K562 (cell line): ENCODE measurements around the gene ORAI3. TPM values are rescaled to one million over a fixed set of nuclear protein-coding genes. Genes with fewer than 3 reads are reported as not detected.

Source experiments
- TAF9B ChIP-seq: fragments of 450-650 bp; IDR thresholded peaks from 2 replicates; pipeline ENCODE4 v1.6.1; 2018; ENCODE audit warnings: mild to moderate bottlenecking; ENCODE audit not compliant: partially characterized antibody
- ZBTB40 ChIP-seq, 2 experiments: fragments of 450-650 bp in 1 of 2; sonication (generic) in 1 of 2; formaldehyde crosslinking in 1 of 2; IDR thresholded peaks; 2 replicates each; pipeline versions ENCODE4 v1.7.1 to v1.9.0; 2016 to 2022; ENCODE audit warnings: inconsistent platforms in 1 of 2, mild to moderate bottlenecking in 1 of 2, missing genetic modification reagents in 1 of 2
- ZNF511 ChIP-seq: sonication (generic); formaldehyde crosslinking; IDR thresholded peaks from 2 replicates; pipeline ENCODE4 v1.8.0; 2022; ENCODE audit warnings: mild to moderate bottlenecking, missing genetic modification reagents
- ZNF561 ChIP-seq: fragments of 450-650 bp; formaldehyde crosslinking; conservative IDR thresholded peaks from 2 replicates; pipeline ENCODE4 v1.4.0; 2020; ENCODE audit warnings: mild to moderate bottlenecking, moderate library complexity
- ZNF778 ChIP-seq: fragments of 450-650 bp; formaldehyde crosslinking; IDR thresholded peaks from 2 replicates; pipeline ENCODE4 v1.4.0; 2020; ENCODE audit warnings: mild to moderate bottlenecking, moderate library complexity
- polyA plus RNA-seq, 8 experiments: library from polyadenylated mRNA; depleted of rRNA in 4 of 8; stranded (reverse) in 5 of 8; unstranded in 3 of 8; fragments of >200 nt; fragmentation: Nextera tagmentation in 2 of 8; fragmentation: Illumina TruSeq in 1 of 8; extraction: Ambion mirVana in 2 of 8; extraction: Trizol in 1 of 8; gene quantifications; 2 replicates each; pipeline versions ENCODE4 v1.2.1 to v1.2.3, GENCODE V29; 2011 to 2014; ENCODE audit warnings: inconsistent platforms in 1 of 8, missing spikeins in 1 of 8
- total RNA-seq, 7 experiments: library from RNA; depleted of rRNA in 6 of 7; stranded (reverse); fragments of >200 nt in 6 of 7; fragmentation: Illumina TruSeq in 2 of 7; extraction: Trizol in 2 of 7; gene quantifications; 2 replicates each; pipeline versions ENCODE4 v1.2.1 to v1.2.3, GENCODE V29; 2011 to 2021; ENCODE audit warnings: low replicate concordance in 1 of 7
- TF ChIP-seq, protein P1 (sequence below), 2 experiments: fragments of 450-650 bp; IDR thresholded peaks; 2 replicates each; pipeline ENCODE4 v1.6.1; 2018; ENCODE audit warnings: mild to moderate bottlenecking in 2 of 2, low read depth in 1 of 2; ENCODE audit not compliant: partially characterized antibody in 2 of 2

Gene ORAI3
- total and polyA plus RNA-seq, 9 of the 15 experiments (the other 6 are each of a cell fraction or from before 2014, with no cell fraction given): 4.9 to 23.3 (median 14.1) TPM

DNA sequence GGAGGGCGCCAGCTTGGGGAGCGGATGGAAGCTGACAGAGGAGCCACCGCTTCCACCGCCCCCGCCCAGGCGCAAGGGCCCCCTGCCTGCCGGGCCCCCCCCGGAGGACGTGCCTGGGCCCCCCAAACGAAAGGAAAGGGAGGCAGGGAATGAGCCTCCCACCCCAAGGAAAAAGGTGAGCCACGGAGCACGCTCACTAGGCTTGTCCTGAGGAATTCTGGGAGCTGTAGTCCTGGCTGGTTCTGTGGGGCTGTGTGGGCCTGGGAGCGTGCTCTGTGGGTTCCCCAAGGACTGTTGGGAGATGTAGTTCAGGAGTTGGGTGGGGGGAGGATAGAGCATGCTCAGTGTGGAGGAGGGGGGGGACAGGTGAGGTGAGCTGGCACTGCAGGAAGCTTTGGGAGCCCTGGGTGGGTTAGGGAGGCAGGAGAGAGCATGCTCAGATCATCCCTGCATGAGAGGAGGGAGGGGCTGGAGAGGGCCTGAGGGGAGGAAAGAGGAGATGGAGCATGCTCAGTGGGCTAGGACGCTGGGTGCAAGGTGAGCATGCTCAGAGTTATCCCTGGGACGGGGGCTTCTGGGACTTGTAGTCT is 21.0 kb upstream of the ORAI3 start (continued):
- TF ChIP-seq ZBTB40 (IDR thresholded peaks at IDR 0.05) (0 out of 2 replicates have a peak, but pooled peaks have one; percentile 23), ZBTB40 (CRISPR knock-in tag; IDR thresholded peaks at IDR 0.05) (no peak), ZNF511 (no peak), ZNF778 (no peak), ZNF561 (no peak), TAF9B (no peak)
- TF ChIP-seq, protein P1, sequence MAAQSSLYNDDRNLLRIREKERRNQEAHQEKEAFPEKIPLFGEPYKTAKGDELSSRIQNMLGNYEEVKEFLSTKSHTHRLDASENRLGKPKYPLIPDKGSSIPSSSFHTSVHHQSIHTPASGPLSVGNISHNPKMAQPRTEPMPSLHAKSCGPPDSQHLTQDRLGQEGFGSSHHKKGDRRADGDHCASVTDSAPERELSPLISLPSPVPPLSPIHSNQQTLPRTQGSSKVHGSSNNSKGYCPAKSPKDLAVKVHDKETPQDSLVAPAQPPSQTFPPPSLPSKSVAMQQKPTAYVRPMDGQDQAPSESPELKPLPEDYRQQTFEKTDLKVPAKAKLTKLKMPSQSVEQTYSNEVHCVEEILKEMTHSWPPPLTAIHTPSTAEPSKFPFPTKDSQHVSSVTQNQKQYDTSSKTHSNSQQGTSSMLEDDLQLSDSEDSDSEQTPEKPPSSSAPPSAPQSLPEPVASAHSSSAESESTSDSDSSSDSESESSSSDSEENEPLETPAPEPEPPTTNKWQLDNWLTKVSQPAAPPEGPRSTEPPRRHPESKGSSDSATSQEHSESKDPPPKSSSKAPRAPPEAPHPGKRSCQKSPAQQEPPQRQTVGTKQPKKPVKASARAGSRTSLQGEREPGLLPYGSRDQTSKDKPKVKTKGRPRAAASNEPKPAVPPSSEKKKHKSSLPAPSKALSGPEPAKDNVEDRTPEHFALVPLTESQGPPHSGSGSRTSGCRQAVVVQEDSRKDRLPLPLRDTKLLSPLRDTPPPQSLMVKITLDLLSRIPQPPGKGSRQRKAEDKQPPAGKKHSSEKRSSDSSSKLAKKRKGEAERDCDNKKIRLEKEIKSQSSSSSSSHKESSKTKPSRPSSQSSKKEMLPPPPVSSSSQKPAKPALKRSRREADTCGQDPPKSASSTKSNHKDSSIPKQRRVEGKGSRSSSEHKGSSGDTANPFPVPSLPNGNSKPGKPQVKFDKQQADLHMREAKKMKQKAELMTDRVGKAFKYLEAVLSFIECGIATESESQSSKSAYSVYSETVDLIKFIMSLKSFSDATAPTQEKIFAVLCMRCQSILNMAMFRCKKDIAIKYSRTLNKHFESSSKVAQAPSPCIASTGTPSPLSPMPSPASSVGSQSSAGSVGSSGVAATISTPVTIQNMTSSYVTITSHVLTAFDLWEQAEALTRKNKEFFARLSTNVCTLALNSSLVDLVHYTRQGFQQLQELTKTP (IDR thresholded peaks at IDR 0.05; ENCODE audit: low read depth in 1 of 2, partially characterized antibody in 2 of 2): peak in 1 of 2 experiments; percentile 94
